CD4-positive, alpha-beta T cell treated with Interleukin-15 for 1 hour (primary cell): ENCODE data around the gene KLK11.

Source experiments
- DNase-seq: peaks from one replicate; pipeline ENCODE4 v3.0.0-alpha.2; 2020

Gene KLK11

GRCh38 chr19:51027873-51028272 is 1.5 kb upstream of the KLK11 start:
- no peak for DNase-seq

DNA sequence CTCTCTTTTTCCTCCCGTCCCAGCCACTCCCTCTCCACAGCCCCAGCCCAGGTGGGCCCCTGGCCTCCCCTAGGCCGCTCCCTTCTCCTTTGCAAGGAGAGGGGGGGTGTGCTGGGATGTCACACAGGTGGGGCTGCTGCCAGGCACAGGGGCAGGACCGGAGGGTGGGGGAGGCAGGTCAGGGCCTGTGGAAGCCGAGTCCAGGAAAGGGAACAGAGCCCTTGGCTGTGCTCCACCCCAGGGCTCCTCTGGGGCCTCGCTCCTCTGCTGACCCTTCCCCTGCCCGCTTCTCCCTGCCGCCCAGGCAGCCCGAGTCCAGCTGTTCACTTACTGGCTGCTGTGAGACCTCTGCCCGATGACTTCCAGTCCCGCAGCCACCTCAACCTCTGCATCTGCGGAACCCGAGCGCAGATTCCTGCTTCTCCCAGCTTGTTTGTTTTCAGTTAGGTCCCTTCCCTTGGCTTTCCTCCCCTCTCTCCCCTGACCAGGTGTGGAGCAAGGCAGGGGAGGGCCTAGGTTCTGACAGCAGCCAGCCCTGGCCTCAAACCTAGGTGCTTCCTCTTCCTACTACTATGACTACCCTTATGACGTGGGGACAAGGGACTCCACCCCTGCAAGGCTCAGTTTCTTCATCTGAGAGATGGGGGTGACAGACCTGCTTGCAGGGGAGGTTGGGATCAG is 850 bp upstream of the KLK11 start:
- DNase-seq: no peak

DNA sequence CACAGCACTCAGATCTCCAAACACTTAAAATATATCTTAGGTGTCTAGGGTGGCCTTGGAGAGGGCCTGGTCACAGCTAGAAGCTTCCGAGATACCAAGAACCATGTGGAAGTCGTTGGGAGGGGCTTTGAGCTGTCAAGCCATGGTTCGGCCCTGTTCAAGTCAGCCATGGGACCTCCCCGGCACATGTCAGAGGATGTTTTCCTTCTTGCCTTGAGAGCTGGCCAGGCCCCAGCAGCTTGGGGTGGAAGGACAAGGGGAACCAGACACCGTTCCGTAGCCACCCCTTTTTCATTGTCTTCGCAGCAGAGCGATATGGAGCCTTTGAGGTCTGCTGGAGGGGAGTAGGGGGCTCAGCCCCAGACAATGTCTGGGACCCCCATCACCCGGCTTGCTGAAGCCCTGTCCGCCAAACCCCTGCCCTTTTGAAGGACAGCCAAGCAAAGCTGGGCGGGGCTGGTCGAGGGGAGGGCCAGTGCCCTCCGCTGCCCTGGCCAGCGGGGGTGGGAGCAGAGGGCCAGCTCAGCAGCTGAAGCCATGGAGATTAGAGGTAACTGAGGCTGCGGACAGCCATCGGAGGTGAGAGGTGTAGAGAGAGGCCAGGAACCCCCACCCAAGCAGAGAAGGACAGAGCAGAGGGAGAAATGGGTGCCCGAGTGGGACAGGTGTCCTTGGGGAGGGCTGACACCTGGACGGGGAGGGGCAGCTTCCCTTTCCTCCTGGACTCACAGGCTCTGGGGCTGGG is 435 bp downstream of the KLK11 start:
- no peak for DNase-seq

DNA sequence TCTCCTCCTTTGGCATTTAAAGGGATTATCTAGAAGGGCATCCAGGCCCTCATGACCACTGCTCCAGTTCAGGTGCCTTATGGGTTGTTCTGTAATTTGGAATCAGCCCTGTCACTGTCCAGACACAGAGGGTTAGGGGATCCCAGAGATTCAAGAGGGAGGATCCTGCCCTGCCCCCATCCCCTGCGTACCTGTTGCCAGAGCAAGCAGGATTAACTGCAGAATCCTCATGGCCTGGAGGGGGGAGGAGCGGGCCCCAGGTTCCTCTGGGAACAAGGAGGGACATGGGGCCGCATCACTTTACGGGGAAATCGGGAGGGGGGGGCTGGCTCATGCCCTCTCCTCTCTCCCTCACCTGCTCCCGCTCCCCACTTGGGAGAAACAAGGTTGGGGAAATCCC is 1.0 kb downstream of the KLK11 start:
- no peak for DNase-seq

DNA sequence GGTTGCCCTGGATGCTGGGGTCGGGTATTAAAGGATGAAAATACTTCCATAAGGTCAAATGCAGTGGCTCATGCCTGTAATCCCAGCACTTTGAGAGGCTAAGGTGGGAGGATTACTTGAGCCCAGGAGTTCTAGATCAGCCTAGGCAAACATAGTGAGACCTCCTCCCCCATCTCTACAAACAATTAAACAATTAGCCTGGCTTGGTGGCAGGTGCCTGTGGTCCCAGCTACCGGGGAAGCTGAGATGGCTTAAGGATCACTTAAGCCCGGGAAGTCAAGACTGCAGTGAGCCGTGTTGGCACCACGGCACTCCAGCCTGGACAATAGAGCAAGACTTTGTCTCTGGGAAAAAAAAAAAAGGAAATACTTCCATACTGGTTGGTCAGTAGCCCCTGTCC is 1.5 kb downstream of the KLK11 start:
- no peak for DNase-seq

DNA sequence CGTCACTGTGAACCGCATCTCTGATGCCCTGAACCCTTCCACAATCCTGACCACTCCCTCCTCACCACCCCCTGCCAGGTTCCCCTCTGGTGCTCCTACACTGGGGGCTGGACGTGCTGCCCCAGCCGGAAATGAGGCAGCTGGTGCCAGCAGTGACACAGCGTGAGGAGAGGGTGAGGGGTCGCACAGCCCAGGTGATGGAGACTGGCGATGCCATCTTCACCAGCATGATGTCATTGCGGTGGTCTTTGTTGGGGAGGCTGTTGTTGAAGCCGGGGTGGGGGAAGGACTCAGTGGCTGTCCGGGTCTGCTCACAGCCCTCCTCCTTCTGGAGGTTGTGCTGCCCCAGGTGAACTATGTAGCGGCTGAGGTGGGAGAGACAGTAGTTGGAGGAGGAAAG is 2.5 kb downstream of the KLK11 start:
- DNase-seq: no peak

DNA sequence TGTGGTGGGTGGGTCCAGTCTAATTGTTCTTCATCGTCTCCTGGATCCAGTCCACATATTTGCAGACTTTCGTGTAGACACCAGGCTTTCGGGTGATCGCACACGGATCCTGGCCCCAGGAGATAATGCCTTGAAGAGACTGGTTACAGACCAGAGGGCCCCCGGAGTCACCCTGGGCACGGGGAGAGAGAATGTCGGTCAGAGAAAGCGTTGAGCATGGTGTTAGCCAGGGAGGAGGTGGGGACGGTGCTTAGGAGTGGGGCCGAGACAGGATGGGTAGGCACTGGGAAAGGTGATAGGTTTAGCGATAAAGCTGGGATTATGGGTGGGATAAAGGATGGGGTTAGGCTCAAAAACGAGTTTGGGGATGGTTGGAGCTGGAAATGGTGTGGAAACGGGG is 3.9 kb downstream of the KLK11 start:
- no peak for DNase-seq

- no peak for DNase-seq
These were observed 5.3 kb downstream of the KLK11 start for GRCh38 chr19:51020988-51021651.

- DNase-seq: no peak
These were observed 6.9 kb downstream of the KLK11 start, which contains the start of gene KLK10 for GRCh38 chr19:51019544-51019925. KLK10 (minus strand) TSS chr19:51019709; CDS start chr19:51019130, 579 bp downstream.

- DNase-seq: no peak
These were observed 7.5 kb downstream of the KLK11 start for GRCh38 chr19:51018745-51019543.

GRCh38 chr19:51016798-51017683 is 9.4 kb downstream of the KLK11 start:
- DNase-seq: peak; percentile 23

DNA sequence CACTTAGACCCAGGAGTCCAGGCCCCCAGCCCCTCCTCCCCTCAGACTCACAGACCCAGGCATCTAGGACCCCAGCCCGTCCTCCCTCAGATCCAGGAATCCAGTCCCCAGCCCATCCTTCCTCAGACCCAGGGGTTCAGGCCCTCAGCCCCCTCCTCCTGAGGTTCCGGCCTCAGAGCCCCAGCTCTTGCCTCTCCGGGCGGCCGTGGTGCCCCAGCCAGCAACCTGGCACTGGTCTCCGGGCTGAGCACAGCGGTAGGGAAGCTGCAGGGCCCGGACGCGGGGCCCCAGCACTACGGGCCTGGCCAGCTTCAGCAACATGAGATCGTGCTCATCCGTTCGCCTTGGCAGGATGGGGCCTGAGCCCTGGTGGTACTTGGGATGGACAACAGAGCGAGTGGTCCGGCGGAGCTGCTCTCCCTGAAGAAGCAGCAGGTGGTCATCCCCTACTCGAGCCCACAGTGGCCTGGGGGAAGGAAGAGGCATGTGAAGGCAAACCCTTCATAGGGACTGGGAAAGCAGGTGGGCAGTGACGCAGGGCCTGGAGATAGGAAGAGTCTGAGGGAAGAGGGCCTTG is 10.6 kb downstream of the KLK11 start:
- no peak for DNase-seq

- DNase-seq: no peak
These were observed 12.2 kb downstream of the KLK11 start for GRCh38 chr19:51014242-51014641.

- no peak for DNase-seq
These were observed 13.7 kb downstream of the KLK11 start for GRCh38 chr19:51012661-51013190.

- no peak for DNase-seq
These were observed 16.2 kb downstream of the KLK11 start for GRCh38 chr19:51010066-51010795.

GRCh38 chr19:51009061-51009891 is 17.1 kb downstream of the KLK11 start:
- DNase-seq: no peak

- no peak for DNase-seq
These were observed 18.9 kb downstream of the KLK11 start for GRCh38 chr19:51007488-51007887.

DNA sequence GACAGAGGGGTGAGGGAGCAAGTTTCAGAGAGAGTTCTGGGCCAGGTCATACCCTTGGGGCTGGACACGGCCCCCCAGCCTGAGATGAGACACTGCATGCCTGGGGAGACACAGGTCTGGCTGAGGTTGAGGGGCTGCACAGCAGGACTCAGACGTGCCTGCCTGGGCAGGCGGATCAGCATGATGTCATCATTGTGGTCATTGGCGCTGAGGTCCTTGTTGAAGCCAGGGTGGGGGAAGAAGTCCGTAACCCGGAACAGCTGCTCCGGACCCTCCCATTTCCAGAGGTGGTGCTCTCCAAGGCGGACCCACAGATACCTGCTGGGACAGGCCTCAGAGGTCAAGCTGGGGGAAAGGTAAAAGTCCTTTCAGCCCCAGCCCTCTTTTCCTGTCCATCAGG is 20.0 kb downstream of the KLK11 start:
- DNase-seq: no peak

DNA sequence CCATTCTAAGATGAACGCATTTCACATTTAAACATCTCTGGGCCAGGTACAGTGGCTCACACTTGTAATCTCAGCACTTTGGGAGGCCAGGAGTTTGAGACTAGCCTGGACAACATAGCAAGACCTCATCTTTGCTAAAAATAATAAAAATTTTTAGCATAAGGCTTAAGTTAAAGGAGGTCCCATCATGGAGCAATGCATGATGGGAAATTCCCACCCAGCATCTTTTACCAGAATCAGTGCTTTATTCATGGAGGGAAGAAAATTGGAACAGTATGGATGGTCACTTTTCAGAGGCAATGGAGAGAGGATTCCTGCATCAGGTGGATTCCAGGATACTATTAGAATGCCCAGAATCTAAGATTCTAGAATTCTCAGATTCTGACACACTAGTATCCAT is 21.2 kb downstream of the KLK11 start:
- no peak for DNase-seq

DNA sequence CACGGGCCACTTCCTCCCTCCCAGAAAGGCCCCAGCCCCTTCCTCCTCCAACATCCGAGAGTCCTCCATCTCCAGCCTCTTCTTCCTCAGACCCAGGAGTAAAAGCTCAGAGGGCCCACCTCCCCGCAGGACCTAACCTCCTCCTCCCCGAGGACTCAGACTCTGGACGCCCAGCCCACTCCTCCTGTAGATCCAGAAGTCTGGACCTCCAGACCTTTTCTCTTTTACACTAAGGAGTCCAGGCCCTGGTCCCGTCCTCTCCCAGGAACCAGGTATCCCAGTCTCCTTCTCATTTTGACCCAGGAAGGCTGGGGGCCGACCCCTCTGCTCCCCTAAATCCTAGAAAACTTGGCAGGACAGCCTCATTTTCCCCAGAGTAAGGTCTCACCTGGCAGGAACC is 23.1 kb downstream of the KLK11 start:
- DNase-seq: no peak
